ENCODE measurements around the gene PMEPA1.

The PMEPA1 gene

GRCh38 chr20:57670288-57671071 lies 39.3 kb downstream of the PMEPA1 start:
- no peak overlapping the region for H3K4me3 ChIP-seq (replicated peaks; ENCODE audit: low read depth, low read length)
- no peak for TF ChIP-seq CTCF (IDR thresholded peaks at IDR 0.05; ENCODE audit: low read depth, low read length, missing control alignments)
- DNase-seq (ENCODE audit: extremely low read depth, low read depth), result no peak

GRCh38 chr20:57669632-57670031 lies 40.2 kb downstream of the PMEPA1 start:
- no peak overlapping the region for H3K4me3 ChIP-seq (replicated peaks; ENCODE audit: low read depth, low read length)
- no peak for DNase-seq (ENCODE audit: extremely low read depth, low read depth)
- no peak for TF ChIP-seq CTCF (IDR thresholded peaks at IDR 0.05; ENCODE audit: low read depth, low read length, missing control alignments)

GRCh38 chr20:57667924-57668782 lies 41.7 kb downstream of the PMEPA1 start:
- H3K4me3 ChIP-seq (replicated peaks; ENCODE audit: low read depth, low read length), result no peak overlapping the region
- TF ChIP-seq CTCF (IDR thresholded peaks at IDR 0.05; ENCODE audit: low read depth, low read length, missing control alignments), result no peak
- DNase-seq (ENCODE audit: extremely low read depth, low read depth), result no peak

- H3K4me3 ChIP-seq (replicated peaks; ENCODE audit: low read depth, low read length), result no peak overlapping the region
- TF ChIP-seq CTCF (IDR thresholded peaks at IDR 0.05; ENCODE audit: low read depth, low read length, missing control alignments), result no peak
- DNase-seq (ENCODE audit: extremely low read depth, low read depth), result no peak
Measured at GRCh38 chr20:57667388-57667787, 42.4 kb downstream of the PMEPA1 start.

GRCh38 chr20:57666834-57667157 lies 43.0 kb downstream of the PMEPA1 start:
- no peak overlapping the region for H3K4me3 ChIP-seq (replicated peaks; ENCODE audit: low read depth, low read length)
- no peak for DNase-seq (ENCODE audit: extremely low read depth, low read depth)
- TF ChIP-seq CTCF (IDR thresholded peaks at IDR 0.05; ENCODE audit: low read depth, low read length, missing control alignments), result no peak

GRCh38 chr20:57666106-57666833 lies 43.5 kb downstream of the PMEPA1 start:
- DNase-seq (ENCODE audit: extremely low read depth, low read depth), result no peak
- no peak for TF ChIP-seq CTCF (IDR thresholded peaks at IDR 0.05; ENCODE audit: low read depth, low read length, missing control alignments)
- H3K4me3 ChIP-seq (replicated peaks; ENCODE audit: low read depth, low read length), result no peak overlapping the region
